Activated CD8-positive, alpha-beta memory T cell treated with anti-CD3 and anti-CD28 coated beads for 48 hours (primary cell): ENCODE measurements around the gene HS3ST3A1.
"Not testable (repeated sequence)": the region's sequence is repeated elsewhere in the genome, so short reads cannot be mapped to it uniquely, and the experiment has no call there.

ENCODE experiments used
- DNase-seq, 3 experiments: peaks; one replicate each; pipeline ENCODE4 v3.0.0-alpha.2; 2020; ENCODE audit warnings: low read depth in 2 of 3, low spot score in 2 of 3

Gene HS3ST3A1

DNA sequence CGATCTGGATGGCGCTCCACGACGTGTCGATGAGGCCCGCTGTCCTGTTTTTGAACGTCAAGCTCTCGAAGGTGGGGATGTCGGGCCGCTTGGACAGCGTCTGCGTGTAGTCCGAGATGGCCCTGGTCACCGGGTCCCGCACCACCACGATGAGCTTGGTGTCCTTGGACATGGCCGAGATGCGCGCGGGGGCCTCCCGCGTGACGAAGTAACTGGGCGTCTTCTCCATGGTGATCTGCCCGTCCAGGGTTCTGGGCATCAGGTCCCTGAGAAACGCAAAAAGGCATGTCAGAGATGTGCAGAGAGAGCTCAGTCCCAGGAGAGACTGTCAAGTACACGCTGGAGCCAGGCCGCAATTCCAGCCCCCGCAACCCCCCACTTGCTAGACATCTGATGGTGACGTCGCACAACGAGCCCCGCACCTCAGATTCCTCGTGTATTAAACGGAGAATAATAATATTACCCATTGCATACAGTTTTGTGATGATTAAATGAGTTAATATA, 105.1 kb downstream of the HS3ST3A1 start:
- not testable (repeated sequence) for DNase-seq

- DNase-seq: no peak
Measured at GRCh38 chr17:13495423-13495822, 106.3 kb downstream of the HS3ST3A1 start.

- DNase-seq: no peak
Measured at GRCh38 chr17:13492737-13493122, 109.0 kb downstream of the HS3ST3A1 start.

DNA sequence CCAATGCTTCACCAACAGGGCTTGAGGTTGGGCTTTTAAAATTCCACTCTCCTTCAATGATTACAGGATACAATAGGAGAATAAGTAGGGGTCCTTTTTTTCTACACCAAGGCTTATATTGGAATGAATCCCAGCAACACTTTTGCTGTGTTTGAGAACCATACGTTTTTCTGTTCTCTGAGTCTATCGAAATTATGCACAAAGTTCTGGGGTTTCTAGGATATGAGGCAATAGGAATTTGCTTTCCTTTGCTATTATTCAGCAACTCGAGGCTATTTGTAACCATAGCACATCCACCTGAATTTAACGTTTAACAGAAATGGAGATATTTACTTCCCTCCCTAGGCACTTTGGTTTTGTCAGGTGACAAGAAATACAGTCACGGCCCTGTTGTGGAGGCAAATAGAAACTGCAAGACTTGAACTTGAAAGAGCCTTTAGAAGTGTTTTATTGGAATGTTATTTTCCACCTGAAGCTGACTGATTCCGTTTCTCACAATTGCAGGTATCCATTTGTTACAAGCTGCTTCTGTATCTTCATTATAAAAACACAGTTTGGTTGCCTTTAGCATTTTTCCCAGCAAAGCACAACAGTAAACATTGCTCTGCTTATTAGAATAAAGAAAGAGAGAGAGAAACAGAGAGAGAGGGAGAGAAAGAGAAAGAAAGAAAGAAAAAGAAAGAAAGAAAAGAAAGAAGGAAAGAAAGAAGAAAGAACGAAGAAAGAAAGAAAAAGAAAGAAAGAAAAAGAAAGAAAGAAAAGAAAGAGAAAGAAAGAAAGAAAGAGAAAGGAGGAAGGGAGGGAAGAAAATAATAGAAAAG, 109.6 kb downstream of the HS3ST3A1 start:
- DNase-seq: no peak

- DNase-seq: no peak
Measured at GRCh38 chr17:13491491-13491890, 110.2 kb downstream of the HS3ST3A1 start.

- no peak for DNase-seq
Measured at GRCh38 chr17:13490906-13491482, 110.7 kb downstream of the HS3ST3A1 start.

GRCh38 chr17:13490427-13490826, 111.3 kb downstream of the HS3ST3A1 start:
- DNase-seq: no peak

DNA sequence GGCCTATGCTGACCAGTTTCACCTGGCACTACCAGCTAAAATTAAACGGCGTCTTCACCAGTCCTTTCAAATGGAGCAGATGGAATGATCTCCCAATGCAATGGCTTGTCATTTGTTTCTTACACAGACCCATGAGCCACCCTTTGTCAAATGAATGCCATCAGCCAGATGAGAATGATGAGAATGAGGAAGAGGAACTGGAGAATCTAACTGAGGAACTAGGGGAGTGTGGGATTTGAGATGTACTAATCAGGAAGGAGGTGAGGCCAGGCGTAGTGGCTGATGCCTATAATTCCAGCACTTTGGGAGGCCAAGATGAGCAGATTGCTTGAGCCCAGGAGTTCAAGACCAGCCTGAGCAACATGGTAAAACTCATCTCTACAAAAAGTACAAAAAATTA, 116.4 kb downstream of the HS3ST3A1 start:
- no peak for DNase-seq

DNA sequence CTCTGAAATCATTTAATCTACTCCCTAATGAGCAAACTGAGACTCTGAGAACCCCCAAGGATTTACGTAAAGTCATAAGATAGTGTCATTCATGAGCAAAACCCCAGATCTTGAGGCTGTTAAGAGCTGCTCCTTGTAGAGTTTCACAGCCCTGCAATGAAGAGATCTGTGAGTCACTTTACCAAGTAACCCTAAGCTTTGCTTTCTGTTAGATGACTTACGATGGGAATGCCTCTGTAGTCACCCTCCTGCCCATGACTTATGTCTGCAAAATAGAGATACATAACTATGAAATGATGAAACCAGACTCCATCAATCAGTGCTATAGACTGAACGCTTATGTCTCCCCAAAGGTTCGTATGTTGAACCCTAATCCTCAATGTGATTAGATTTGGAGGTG, 117.7 kb downstream of the HS3ST3A1 start:
- DNase-seq: no peak

DNA sequence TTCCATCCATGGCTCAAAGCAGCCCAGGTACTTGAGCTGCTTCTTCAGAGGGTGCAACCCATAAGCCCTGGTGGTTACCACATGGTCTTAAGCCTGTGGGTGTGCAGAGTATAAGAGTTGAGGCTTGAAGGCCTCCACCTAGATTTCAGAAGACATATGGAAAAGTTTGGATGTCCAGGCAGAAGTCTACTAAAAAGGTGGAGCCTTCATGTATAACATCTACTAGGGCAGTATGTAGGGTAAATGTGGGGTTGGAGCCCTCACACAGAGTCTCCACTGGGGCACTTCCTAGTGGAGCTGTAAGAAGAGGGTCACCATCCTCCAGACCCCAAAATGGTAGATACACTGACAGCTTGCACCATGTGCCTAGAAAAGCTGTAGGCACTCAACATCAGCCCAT, 120.9 kb downstream of the HS3ST3A1 start:
- DNase-seq: no peak

DNA sequence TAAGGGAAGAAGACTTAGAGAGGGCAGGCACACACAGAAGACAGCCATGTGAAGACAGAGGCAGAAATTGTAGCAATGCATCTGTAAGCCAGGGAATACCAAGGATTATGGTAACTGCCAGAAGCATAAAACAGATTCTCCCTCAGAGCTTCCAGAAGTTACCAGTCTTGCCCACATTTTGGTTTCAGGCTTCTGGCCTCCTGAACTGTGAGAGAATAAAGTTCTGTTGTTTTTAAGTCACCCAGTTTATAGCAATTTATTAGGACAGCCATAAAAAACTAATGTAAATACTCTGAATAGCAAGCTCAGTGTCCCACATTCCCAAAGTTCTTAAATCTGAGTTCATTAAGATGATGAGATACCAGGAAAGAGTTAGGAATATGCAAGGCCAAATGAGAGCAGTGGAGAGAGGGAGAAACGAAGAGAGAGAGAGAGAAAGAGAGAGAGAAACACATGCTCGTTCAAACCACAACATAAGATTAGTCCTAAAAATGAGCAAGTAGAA, 123.4 kb downstream of the HS3ST3A1 start:
- no peak for DNase-seq

- no peak for DNase-seq
Measured at GRCh38 chr17:13477180-13477611, 124.5 kb downstream of the HS3ST3A1 start.

GRCh38 chr17:13476720-13477119, 125.0 kb downstream of the HS3ST3A1 start:
- DNase-seq: no peak

DNA sequence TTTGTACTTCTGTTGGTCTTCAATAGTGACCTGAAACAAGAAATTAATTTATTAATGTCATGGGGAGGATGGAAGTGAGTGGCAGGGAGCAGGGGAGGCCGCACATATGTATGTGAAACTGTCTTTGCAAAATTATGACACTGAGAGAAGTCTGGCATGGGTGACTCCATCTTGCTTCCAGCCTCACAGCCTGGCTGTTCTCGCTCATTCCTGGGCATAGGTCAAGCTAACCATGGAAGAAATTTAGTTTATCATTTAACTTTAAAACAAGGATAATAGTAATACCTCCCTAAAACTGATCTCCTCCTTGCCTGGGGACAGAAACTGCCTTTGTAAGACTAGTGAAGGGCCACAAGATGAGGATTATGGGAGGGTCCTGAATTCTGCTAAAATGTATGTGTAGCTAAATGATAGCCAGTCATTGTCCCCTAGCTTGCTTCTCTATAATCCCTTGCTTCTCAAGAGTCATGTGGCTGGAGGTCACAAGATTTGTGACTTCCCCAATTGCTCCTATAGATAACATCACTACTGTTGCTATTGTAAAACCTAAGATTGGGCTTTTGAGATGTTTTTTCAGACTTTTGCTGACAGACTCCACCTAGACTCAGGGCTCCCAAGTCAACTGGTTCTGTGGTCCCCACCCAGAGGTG, 126.0 kb downstream of the HS3ST3A1 start:
- DNase-seq: no peak

GRCh38 chr17:13474073-13474800, 127.5 kb downstream of the HS3ST3A1 start:
- DNase-seq: no peak

- DNase-seq: no peak
Measured at GRCh38 chr17:13465678-13466077, 136.1 kb downstream of the HS3ST3A1 start.

- DNase-seq: no peak
Measured at GRCh38 chr17:13462673-13463124, 139.0 kb downstream of the HS3ST3A1 start.

DNA sequence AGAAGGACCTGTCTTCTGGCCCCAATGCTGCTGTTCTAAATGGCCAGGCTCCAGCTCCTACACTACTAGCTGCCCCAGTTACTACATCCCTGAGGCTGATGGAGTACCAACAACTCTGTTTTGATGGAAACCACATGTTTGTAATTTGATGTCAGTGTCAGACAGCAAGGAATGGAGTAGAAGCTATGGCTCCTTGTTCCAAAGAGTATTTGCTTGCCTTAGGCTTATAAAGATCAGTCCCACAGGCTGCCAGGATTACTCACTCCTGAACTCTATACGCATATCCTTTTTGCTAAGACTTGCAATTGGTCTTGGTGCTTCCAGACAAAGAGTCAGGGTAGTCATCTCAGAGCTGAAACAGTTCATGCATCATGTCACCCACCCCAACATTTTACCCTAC, 139.6 kb downstream of the HS3ST3A1 start:
- DNase-seq: no peak

DNA sequence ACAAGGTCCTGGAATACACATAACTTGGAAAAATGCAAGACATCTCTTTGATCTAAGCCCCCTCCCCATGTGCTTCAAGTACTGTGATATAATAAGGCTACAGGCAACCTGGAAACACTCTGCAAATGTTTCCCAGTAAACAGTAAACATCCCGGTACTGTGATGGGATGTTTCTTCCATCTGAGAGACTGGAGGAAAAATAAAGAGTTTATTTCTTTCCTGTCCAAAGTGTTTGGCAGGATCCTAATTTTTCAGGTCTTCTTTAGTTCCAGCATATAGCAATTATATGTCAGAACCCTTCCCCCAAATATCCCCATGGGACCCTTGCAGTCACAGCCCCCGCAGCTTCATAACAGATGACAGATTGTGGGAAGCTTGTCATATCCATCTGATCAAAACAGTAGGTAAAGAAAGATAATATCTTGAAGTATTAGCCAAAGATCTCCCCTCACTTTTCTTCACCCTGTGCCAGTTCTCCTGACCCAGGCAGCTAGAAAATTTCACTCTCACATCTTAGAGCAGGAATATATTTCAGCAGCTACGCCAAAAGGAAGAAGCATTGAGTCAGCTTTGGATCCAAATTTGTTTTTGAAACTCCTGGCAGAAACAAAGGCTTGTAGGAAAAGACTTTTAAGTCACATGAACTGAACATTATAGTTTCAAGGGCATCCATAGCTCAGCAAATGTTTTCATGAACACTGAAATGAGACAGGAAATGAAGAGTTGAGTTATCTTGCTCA, 141.3 kb downstream of the HS3ST3A1 start:
- no peak for DNase-seq

GRCh38 chr17:13457783-13458182, 143.9 kb downstream of the HS3ST3A1 start:
- DNase-seq: no peak
